GM12872 (cell line): Measurements from ENCODE around the gene WIPI1.

Experiments used
- TF ChIP-seq, protein P1 (sequence below): IDR thresholded peaks from 3 replicates; pipeline ENCODE4 v1.5.1; 2011; ENCODE audit warnings: low read depth, mild to moderate bottlenecking, low read length, moderate library complexity; ENCODE audit not compliant: insufficient read depth

WIPI1 gene

DNA sequence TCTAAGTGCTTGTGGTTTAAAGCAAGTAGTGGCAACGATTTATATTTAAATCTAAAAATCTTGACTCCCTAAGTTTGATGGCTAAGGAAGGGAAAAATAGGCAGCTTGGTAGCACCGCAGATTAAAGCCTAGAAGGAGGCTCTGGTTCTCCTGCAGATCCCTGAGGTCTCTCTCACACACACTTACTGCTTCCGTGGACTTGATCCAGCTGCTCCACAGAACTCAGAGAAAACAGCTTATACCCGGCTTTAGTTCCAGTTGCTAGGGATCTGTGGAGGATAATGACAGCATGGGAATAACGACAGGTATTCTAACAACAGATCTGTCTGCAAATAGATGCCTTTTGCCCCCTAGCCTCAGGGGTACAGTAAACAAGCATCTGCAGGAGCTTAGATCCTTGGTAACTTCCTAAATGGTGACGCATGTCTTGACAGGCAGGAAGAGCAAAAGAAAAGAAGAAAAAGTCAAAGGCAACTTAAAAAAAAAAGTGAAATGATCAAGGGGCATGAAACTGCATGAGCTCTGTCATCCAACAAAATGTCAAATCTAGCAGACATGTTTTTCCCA lies 4.5 kb downstream of the WIPI1 start:
- TF ChIP-seq, protein P1, sequence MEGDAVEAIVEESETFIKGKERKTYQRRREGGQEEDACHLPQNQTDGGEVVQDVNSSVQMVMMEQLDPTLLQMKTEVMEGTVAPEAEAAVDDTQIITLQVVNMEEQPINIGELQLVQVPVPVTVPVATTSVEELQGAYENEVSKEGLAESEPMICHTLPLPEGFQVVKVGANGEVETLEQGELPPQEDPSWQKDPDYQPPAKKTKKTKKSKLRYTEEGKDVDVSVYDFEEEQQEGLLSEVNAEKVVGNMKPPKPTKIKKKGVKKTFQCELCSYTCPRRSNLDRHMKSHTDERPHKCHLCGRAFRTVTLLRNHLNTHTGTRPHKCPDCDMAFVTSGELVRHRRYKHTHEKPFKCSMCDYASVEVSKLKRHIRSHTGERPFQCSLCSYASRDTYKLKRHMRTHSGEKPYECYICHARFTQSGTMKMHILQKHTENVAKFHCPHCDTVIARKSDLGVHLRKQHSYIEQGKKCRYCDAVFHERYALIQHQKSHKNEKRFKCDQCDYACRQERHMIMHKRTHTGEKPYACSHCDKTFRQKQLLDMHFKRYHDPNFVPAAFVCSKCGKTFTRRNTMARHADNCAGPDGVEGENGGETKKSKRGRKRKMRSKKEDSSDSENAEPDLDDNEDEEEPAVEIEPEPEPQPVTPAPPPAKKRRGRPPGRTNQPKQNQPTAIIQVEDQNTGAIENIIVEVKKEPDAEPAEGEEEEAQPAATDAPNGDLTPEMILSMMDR, result no peak

DNA sequence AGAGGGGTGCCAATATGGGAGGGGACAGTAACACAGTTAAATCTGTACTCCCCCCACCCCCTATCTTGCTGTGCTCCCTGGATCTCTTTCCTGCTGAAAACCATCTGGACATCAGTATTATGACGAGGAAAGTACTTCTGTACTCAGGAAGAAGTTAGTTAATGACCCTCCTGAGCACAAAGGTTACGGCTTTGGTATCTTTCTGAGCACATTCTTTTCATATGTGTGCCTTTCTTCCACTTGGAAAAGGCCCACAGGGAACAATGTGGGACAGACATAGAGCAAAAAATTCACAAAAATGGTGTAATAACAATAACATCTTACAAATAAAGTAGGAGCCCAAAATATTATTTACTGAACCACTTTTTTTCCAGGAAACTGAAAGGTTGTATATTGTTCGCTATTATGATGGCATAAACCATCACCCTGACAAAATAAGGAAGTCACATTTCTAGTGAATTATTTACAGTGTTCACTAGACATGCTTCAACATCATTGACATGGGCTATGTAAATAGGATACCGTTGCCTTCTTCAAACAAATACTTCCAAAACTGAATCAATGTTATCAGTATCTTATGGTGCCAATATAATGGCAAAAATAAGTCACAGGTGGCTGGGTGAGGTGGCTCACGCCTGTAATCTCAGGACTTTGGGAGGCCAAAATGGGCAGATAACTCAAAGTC lies 5.5 kb downstream of the WIPI1 start:
- TF ChIP-seq, protein P1, result no peak

DNA sequence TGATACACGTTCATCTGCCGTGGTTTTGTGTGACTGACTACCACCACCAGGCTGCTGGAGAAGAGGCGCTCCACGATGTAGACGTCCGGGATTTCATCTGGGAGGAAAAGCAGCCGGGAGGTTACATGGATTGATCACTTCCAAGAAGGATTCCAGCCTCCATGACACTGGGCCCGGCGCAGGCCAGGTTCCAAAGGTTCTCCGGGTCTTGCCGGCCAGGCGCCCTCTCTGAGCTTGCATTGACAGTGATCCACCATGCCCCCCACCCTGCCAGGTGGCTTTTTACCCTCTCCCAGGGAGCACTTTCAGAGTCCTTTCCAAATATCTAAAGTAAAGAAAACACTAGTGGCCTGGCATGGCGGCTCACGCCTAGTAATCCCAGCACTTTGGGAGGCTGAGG lies 6.5 kb downstream of the WIPI1 start:
- TF ChIP-seq, protein P1, result no peak

DNA sequence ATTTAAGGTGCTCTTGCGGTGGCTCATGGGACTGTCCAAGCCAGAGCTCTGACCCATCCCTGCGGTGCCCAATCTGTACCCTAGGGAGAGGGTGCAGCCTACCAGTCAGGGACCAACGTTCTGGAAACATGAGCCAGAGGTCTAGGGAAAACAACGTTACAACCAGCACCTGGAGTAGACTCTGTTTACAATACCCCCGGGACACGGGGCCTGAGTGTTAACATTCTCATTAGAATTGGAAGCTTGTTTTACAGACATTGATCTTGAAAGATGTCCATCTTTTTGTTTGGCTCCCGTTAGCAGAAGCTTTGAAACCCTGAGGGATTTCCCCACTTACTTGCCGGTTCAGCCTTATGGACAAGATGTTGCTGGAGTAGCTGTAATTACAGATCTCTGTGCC lies 6.9 kb downstream of the WIPI1 start:
- TF ChIP-seq, protein P1, result no peak

DNA sequence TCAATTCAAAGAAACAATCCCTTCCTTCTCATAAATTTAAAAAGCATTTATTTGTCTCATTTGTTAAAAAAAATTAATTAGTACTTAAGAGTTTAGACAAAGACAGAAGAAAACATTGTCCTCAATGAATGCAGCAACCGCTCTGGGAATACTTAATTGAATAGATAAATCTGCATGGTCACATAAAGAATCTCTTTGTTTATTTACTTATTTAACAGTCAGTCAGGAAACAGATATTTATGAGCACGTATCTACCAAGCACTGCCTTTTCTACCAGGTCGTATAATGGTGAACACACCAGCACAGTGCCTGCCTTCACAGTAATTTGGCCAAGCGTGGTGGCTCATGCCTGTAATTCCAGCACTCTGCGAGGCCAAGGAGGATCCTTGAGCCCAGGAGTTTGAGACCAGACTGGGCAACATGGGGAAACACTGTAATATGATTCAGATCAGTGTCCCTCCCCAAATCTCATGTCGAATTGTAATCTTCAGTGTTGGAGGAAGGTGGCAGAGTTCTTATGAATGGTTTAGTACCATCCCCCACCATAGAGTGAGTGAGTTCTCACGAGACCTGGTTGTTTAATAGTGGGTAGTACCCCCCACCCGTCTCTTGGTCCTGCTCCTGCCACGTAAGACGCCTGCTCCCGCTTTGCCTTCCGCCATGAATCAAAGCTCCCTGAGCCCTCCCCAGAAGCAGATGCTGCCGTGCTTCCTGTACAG lies 8.1 kb downstream of the WIPI1 start:
- TF ChIP-seq, protein P1, result no peak

DNA sequence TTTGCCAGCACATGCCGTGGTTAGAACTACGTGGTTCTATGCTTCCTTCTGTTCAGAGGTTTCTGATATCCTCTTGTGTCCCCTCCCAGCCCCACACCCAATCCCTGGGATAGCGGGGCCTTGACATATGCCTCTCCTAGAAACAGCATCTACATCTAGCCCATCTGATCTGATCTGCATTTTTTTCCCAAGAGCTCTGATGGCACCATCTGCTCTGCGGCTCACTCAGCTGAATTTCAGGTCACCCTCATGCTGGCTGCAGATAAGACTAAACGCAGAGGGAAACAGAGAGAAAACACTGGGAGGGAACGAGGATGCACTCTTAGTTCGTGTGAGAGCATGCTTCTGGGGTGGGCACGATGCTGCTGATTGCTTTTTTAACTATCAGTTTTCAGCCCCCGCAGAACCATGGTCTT lies 10.7 kb downstream of the WIPI1 start:
- TF ChIP-seq, protein P1, result no peak

DNA sequence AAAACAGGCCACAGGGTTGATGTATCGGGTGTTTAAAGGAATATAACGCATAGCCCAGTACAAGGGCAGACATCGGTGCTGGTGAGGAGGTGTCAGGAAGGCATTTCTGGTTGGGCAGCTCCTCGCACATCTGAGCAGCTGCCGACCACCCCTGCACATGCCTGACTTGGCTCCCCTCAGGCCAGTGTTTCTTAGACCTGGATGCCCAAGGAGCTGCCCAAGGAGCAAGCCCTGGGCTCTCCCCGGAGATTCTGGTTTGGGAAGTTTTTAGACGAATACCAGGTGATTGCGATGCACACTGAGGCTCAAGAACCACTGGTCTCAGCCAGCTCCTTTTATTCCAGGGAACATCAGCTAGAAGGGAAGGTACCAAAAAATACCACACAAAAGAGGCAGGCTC lies 11.6 kb downstream of the WIPI1 start:
- TF ChIP-seq, protein P1, result no peak
